HPDE6-E6E7 (cell line): ENCODE data around the gene RASGEF1B.
A peak's percentile ranks its signal among the peaks of the same experiment; 100 is the strongest.
"Not testable (repeated sequence)": the region's sequence is repeated elsewhere in the genome, so short reads cannot be mapped to it uniquely, and the experiment has no call there.

Source experiments
- DNase-seq: peaks from one replicate; pipeline ENCODE4 v3.0.0; 2011; ENCODE audit warnings: missing footprints; ENCODE audit errors: extremely low spot score

The RASGEF1B gene

GRCh38 chr4:81432825-81433224 is 38.9 kb downstream of the RASGEF1B start:
- DNase-seq: no peak

- DNase-seq: no peak
Measured at GRCh38 chr4:81431971-81432370, 39.7 kb downstream of the RASGEF1B start.

GRCh38 chr4:81429607-81430006 is 42.1 kb downstream of the RASGEF1B start:
- no peak for DNase-seq

- no peak for DNase-seq
Measured at GRCh38 chr4:81429031-81429430, 42.7 kb downstream of the RASGEF1B start.

GRCh38 chr4:81428002-81428401 is 43.7 kb downstream of the RASGEF1B start:
- no peak for DNase-seq

- DNase-seq: no peak
Measured at GRCh38 chr4:81427344-81427821, 44.3 kb downstream of the RASGEF1B start.

- DNase-seq: no peak
Measured at GRCh38 chr4:81426770-81427289, 44.9 kb downstream of the RASGEF1B start.

- no peak for DNase-seq
Measured at GRCh38 chr4:81424816-81425755, 46.6 kb downstream of the RASGEF1B start.

GRCh38 chr4:81424336-81424735 is 47.4 kb downstream of the RASGEF1B start:
- DNase-seq: no peak

GRCh38 chr4:81422595-81422994 is 49.1 kb downstream of the RASGEF1B start:
- DNase-seq: no peak

GRCh38 chr4:81421346-81422218 is 50.1 kb downstream of the RASGEF1B start:
- DNase-seq: peak; percentile 78

- no peak for DNase-seq
Measured at GRCh38 chr4:81418572-81418971, 53.1 kb downstream of the RASGEF1B start.

GRCh38 chr4:81412946-81413495 is 58.7 kb downstream of the RASGEF1B start:
- DNase-seq: no peak

GRCh38 chr4:81410680-81411079 is 61.0 kb downstream of the RASGEF1B start:
- DNase-seq: no peak

- no peak for DNase-seq
Measured at GRCh38 chr4:81409836-81410235, 61.9 kb downstream of the RASGEF1B start.

- DNase-seq: no peak
Measured at GRCh38 chr4:81408341-81408740, 63.4 kb downstream of the RASGEF1B start.

- DNase-seq: no peak
Measured at GRCh38 chr4:81407726-81408125, 64.0 kb downstream of the RASGEF1B start.

- not testable (repeated sequence) for DNase-seq
Measured at GRCh38 chr4:81406481-81406880, 65.2 kb downstream of the RASGEF1B start.

- peak; percentile 47 for DNase-seq
Measured at GRCh38 chr4:81405900-81406401, 65.8 kb downstream of the RASGEF1B start.

GRCh38 chr4:81404741-81405140 is 67.0 kb downstream of the RASGEF1B start:
- DNase-seq: no peak

GRCh38 chr4:81404294-81404693 is 67.4 kb downstream of the RASGEF1B start:
- peak; percentile 14 for DNase-seq
